CD4-positive, alpha-beta T cell treated with Interleukin-2 at 100 ng/mL for 4 hours (primary cell): ENCODE results near the gene RELL1.

Experiments
- DNase-seq: peaks from one replicate; pipeline ENCODE4 v3.0.0-alpha.2; 2020; ENCODE audit warnings: low spot score

Gene RELL1

GRCh38 chr4:37686373-37687193 is at the start of gene RELL1:
TSS of gene RELL1 (minus strand) at chr4:37686376. CDS start at chr4:37686287, 89 bp downstream.
- DNase-seq: peak; percentile 99

- no peak for DNase-seq
These were observed 49.4 kb upstream of the RELL1 start for GRCh38 chr4:37735578-37735977.

GRCh38 chr4:37734989-37735388 is 48.8 kb upstream of the RELL1 start:
- no peak for DNase-seq

GRCh38 chr4:37733240-37733867 is 47.2 kb upstream of the RELL1 start:
- no peak for DNase-seq

GRCh38 chr4:37732526-37733186 is 46.5 kb upstream of the RELL1 start:
- DNase-seq: no peak

- no peak for DNase-seq
These were observed 43.5 kb upstream of the RELL1 start for GRCh38 chr4:37729649-37730004.

GRCh38 chr4:37728064-37728463 is 41.9 kb upstream of the RELL1 start:
- no peak for DNase-seq

- DNase-seq: no peak
These were observed 41.5 kb upstream of the RELL1 start for GRCh38 chr4:37727635-37728034.

GRCh38 chr4:37726666-37727065 is 40.5 kb upstream of the RELL1 start:
- DNase-seq: no peak

- no peak for DNase-seq
These were observed 39.5 kb upstream of the RELL1 start for GRCh38 chr4:37725718-37726117.

- DNase-seq: no peak
These were observed 36.9 kb upstream of the RELL1 start for GRCh38 chr4:37723067-37723466.

- no peak for DNase-seq
These were observed 35.9 kb upstream of the RELL1 start for GRCh38 chr4:37721995-37722638.

GRCh38 chr4:37719021-37719420 is 32.8 kb upstream of the RELL1 start:
- no peak for DNase-seq

- DNase-seq: no peak
These were observed 31.4 kb upstream of the RELL1 start for GRCh38 chr4:37717576-37717975.

GRCh38 chr4:37715889-37716402 is 29.8 kb upstream of the RELL1 start:
- no peak for DNase-seq

GRCh38 chr4:37710491-37710890 is 24.3 kb upstream of the RELL1 start:
- no peak for DNase-seq

- DNase-seq: no peak
These were observed 19.9 kb upstream of the RELL1 start for GRCh38 chr4:37706032-37706431.

- no peak for DNase-seq
These were observed 19.4 kb upstream of the RELL1 start for GRCh38 chr4:37705571-37705970.

GRCh38 chr4:37699868-37700481 is 13.8 kb upstream of the RELL1 start:
- no peak for DNase-seq

GRCh38 chr4:37697566-37697965 is 11.4 kb upstream of the RELL1 start:
- DNase-seq: no peak

GRCh38 chr4:37693450-37694190 is 7.4 kb upstream of the RELL1 start:
- DNase-seq: no peak
